Measurements from ENCODE around the gene OGDH.

The OGDH gene

DNA sequence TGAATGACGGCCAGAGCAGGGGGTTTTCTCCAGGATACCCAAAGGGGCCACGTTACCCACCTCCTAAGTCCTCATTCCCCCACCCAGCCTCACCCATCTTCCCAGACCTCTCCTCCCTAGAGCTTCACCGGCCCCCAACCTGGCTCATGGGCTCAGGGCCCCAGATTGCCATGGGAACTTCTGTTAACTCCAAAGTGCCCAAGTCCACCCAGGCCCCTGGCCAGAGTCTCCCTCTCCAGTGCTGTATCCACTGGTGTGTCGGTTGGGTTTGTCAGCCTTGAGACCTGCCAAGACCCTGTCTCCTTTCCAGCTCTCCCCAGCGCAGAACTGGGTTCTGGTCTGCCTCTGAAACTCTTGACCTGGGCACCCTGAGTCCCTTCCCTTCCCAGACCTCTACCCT is 105.1 kb downstream of the OGDH start:
- TF ChIP-seq ZBTB7A (IDR thresholded peaks at IDR 0.05; ENCODE audit: low read depth) = no peak
- TF ChIP-seq, protein P1, sequence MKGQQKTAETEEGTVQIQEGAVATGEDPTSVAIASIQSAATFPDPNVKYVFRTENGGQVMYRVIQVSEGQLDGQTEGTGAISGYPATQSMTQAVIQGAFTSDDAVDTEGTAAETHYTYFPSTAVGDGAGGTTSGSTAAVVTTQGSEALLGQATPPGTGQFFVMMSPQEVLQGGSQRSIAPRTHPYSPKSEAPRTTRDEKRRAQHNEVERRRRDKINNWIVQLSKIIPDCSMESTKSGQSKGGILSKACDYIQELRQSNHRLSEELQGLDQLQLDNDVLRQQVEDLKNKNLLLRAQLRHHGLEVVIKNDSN (IDR thresholded peaks at IDR 0.05) = no peak
- TF ChIP-seq EGR1 (IDR thresholded peaks at IDR 0.05) = no peak
- no peak for TF ChIP-seq NFIC (IDR thresholded peaks at IDR 0.05)
- TF ChIP-seq TAF1 (IDR thresholded peaks at IDR 0.05; ENCODE audit: low read depth) = no peak
- TF ChIP-seq TCF12 (IDR thresholded peaks at IDR 0.05; ENCODE audit: low read depth) = no peak
- TF ChIP-seq FOXM1 (IDR thresholded peaks at IDR 0.05; ENCODE audit: borderline replicate concordance, low read depth) = no peak
- TF ChIP-seq, protein P2, sequence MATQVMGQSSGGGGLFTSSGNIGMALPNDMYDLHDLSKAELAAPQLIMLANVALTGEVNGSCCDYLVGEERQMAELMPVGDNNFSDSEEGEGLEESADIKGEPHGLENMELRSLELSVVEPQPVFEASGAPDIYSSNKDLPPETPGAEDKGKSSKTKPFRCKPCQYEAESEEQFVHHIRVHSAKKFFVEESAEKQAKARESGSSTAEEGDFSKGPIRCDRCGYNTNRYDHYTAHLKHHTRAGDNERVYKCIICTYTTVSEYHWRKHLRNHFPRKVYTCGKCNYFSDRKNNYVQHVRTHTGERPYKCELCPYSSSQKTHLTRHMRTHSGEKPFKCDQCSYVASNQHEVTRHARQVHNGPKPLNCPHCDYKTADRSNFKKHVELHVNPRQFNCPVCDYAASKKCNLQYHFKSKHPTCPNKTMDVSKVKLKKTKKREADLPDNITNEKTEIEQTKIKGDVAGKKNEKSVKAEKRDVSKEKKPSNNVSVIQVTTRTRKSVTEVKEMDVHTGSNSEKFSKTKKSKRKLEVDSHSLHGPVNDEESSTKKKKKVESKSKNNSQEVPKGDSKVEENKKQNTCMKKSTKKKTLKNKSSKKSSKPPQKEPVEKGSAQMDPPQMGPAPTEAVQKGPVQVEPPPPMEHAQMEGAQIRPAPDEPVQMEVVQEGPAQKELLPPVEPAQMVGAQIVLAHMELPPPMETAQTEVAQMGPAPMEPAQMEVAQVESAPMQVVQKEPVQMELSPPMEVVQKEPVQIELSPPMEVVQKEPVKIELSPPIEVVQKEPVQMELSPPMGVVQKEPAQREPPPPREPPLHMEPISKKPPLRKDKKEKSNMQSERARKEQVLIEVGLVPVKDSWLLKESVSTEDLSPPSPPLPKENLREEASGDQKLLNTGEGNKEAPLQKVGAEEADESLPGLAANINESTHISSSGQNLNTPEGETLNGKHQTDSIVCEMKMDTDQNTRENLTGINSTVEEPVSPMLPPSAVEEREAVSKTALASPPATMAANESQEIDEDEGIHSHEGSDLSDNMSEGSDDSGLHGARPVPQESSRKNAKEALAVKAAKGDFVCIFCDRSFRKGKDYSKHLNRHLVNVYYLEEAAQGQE (IDR thresholded peaks at IDR 0.05; ENCODE audit: low read depth) = no peak
- no peak for TF ChIP-seq CREB1 (IDR thresholded peaks at IDR 0.05; ENCODE audit: low read depth)
- TF ChIP-seq EP300 (IDR thresholded peaks at IDR 0.05; ENCODE audit: borderline replicate concordance) = no peak
- no peak for TF ChIP-seq YY1 (IDR thresholded peaks at IDR 0.05; ENCODE audit: low read depth)

DNA sequence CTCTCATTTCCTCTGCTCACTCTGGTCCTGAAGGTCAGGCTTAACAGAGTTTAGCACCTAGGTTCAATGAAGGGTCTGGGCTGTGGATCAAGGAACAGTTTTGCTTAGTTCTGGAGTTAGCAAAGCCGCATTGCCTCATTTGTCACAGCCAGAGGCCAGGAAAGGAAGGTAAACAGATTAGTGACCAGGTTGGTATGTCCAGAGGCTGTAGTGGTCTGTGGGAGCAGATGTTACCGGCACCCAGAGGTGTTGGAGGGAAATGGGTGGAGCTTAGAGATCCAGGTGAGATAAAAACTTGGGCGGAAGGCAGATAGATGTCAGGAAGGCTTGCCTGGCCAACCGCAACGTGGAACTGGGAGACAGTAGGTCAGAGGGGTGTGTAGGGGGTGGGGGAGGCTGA is 105.6 kb downstream of the OGDH start:
- TF ChIP-seq, protein P3, sequence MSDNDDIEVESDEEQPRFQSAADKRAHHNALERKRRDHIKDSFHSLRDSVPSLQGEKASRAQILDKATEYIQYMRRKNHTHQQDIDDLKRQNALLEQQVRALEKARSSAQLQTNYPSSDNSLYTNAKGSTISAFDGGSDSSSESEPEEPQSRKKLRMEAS (IDR thresholded peaks at IDR 0.05) = no peak
- TF ChIP-seq TCF12 (IDR thresholded peaks at IDR 0.05; ENCODE audit: low read depth) (no peak), EGR1 (IDR thresholded peaks at IDR 0.05) (no peak), TEAD4 (IDR thresholded peaks at IDR 0.05) (no peak), ZBTB7A (IDR thresholded peaks at IDR 0.05; ENCODE audit: low read depth) (no peak), FOXM1 (IDR thresholded peaks at IDR 0.05; ENCODE audit: borderline replicate concordance, low read depth) (no peak), RAD21 (IDR thresholded peaks at IDR 0.05; ENCODE audit: low read depth) (no peak), NFIC (IDR thresholded peaks at IDR 0.05) (no peak), TAF1 (IDR thresholded peaks at IDR 0.05; ENCODE audit: low read depth) (no peak), EP300 (IDR thresholded peaks at IDR 0.05; ENCODE audit: borderline replicate concordance) (no peak), CEBPB (IDR thresholded peaks at IDR 0.05) (no peak)
- TF ChIP-seq, protein P2 (IDR thresholded peaks at IDR 0.05; ENCODE audit: low read depth) = no peak
- TF ChIP-seq, protein P1 (IDR thresholded peaks at IDR 0.05) = no peak

DNA sequence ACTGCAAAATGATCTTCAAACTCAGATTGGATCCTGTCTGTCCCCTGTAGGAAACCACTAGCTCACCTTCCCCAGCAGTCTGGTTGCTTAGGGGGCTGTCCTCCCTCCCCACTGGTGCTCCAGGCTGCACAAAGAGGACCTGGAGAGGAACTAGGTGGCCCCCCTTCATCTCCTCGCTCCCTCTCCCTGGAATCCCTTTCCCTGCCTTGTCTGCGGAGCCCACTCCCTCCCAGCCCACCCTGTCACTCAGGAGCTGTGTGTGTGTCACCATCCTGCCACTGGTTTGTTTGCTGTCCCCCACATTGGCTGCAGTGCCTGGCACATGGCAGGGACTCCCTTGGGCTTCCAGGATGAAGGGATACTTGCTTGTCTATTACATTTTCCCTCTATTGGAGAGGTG is 106.7 kb downstream of the OGDH start:
- TF ChIP-seq, protein P1 (IDR thresholded peaks at IDR 0.05) = no peak
- TF ChIP-seq YY1 (IDR thresholded peaks at IDR 0.05; ENCODE audit: low read depth) = no peak
- TF ChIP-seq TCF12 (IDR thresholded peaks at IDR 0.05; ENCODE audit: low read depth) = no peak
- TF ChIP-seq CEBPB (IDR thresholded peaks at IDR 0.05) = no peak
- TF ChIP-seq CREB1 (IDR thresholded peaks at IDR 0.05; ENCODE audit: low read depth) = no peak
- no peak for TF ChIP-seq ZBTB7A (IDR thresholded peaks at IDR 0.05; ENCODE audit: low read depth)
- TF ChIP-seq TAF1 (IDR thresholded peaks at IDR 0.05; ENCODE audit: low read depth) = no peak
- TF ChIP-seq RAD21 (IDR thresholded peaks at IDR 0.05; ENCODE audit: low read depth) = no peak
- TF ChIP-seq FOXM1 (IDR thresholded peaks at IDR 0.05; ENCODE audit: borderline replicate concordance, low read depth) = no peak
- no peak for TF ChIP-seq TEAD4 (IDR thresholded peaks at IDR 0.05)
- TF ChIP-seq EP300 (IDR thresholded peaks at IDR 0.05; ENCODE audit: borderline replicate concordance) = no peak
- TF ChIP-seq, protein P2 (IDR thresholded peaks at IDR 0.05; ENCODE audit: low read depth) = no peak
- no peak for TF ChIP-seq NFIC (IDR thresholded peaks at IDR 0.05)

DNA sequence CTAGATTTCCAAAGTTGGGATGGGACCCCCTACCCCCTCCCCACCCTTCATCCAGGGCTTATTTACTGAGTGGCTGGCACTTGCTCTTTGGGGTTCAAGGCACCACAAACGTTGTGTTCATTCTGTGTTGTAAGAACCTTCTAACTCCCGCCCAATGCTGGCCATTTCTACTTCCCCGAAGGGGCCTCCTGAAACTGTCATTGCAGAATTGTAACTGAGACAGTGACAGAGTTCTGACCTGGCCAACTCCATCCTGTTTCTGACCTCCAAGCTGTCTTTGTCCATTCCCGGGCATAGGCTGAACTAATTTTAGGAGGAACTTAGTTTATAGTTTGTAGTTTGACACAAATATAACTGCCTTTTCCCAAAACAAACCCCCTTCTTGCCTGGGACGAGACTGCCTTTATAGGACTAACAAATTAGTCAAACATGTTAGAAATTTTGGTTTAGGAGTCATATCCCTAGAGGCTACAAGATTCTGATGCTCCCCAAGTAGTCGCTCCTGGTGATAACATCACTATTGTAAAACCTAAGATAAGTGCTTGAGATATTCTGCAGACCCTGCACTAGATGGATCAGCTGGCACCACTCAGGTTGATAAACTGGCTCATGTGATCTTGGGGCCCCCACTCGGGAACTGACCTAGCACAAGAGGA is 107.4 kb downstream of the OGDH start:
- TF ChIP-seq, protein P1 (IDR thresholded peaks at IDR 0.05) = no peak
- no peak for TF ChIP-seq ZBTB7A (IDR thresholded peaks at IDR 0.05; ENCODE audit: low read depth)
- no peak for TF ChIP-seq TCF12 (IDR thresholded peaks at IDR 0.05; ENCODE audit: low read depth)
- no peak for TF ChIP-seq CEBPB (IDR thresholded peaks at IDR 0.05)
- no peak for TF ChIP-seq TEAD4 (IDR thresholded peaks at IDR 0.05)
- no peak for TF ChIP-seq FOXM1 (IDR thresholded peaks at IDR 0.05; ENCODE audit: borderline replicate concordance, low read depth)
- no peak for TF ChIP-seq NFIC (IDR thresholded peaks at IDR 0.05)
- TF ChIP-seq TAF1 (IDR thresholded peaks at IDR 0.05; ENCODE audit: low read depth) = no peak
- TF ChIP-seq RAD21 (IDR thresholded peaks at IDR 0.05; ENCODE audit: low read depth) = no peak
- TF ChIP-seq EP300 (IDR thresholded peaks at IDR 0.05; ENCODE audit: borderline replicate concordance) = no peak
- TF ChIP-seq, protein P2 (IDR thresholded peaks at IDR 0.05; ENCODE audit: low read depth) = no peak
- TF ChIP-seq CREB1 (IDR thresholded peaks at IDR 0.05; ENCODE audit: low read depth) = no peak
